Activated T-cell treated with anti-CD3 and anti-CD28 coated beads, Interleukin-2, amount 50 U/mL, for 48 hours (primary cell): Measurements from ENCODE around the gene C1QTNF3.
A peak's percentile ranks its signal among the peaks of the same experiment; 100 is the strongest.
"Not testable (repeated sequence)": the region's sequence is repeated elsewhere in the genome, so short reads cannot be mapped to it uniquely, and the experiment has no call there.

ENCODE experiments used
- DNase-seq, 2 experiments: peaks; one replicate each; pipeline ENCODE4 v3.0.0-alpha.2; 2020

The C1QTNF3 gene

GRCh38 chr5:34047774-34048572, 5.0 kb upstream of the C1QTNF3 start:
- no peak for DNase-seq

- DNase-seq: no peak
Observed at GRCh38 chr5:34047143-34047542, 4.1 kb upstream of the C1QTNF3 start.

GRCh38 chr5:34045996-34046395, 3.0 kb upstream of the C1QTNF3 start:
- no peak for DNase-seq

GRCh38 chr5:34045023-34045422, 2.0 kb upstream of the C1QTNF3 start:
- no peak for DNase-seq

- DNase-seq: no peak
Observed at GRCh38 chr5:34042321-34042720, 692 bp downstream of the C1QTNF3 start.

- no peak for DNase-seq
Observed at GRCh38 chr5:34041247-34041972, 1.6 kb downstream of the C1QTNF3 start.

GRCh38 chr5:34040472-34040871, 2.5 kb downstream of the C1QTNF3 start:
- no peak for DNase-seq

- no peak for DNase-seq
Observed at GRCh38 chr5:34039398-34040157, 3.4 kb downstream of the C1QTNF3 start.

GRCh38 chr5:34038838-34039237, 4.2 kb downstream of the C1QTNF3 start:
- no peak for DNase-seq

GRCh38 chr5:34038390-34038789, 4.6 kb downstream of the C1QTNF3 start:
- no peak for DNase-seq

- no peak for DNase-seq
Observed at GRCh38 chr5:34037726-34038125, 5.3 kb downstream of the C1QTNF3 start.

- DNase-seq: no peak
Observed at GRCh38 chr5:34035756-34036155, 7.3 kb downstream of the C1QTNF3 start.

GRCh38 chr5:34034534-34035327, 8.3 kb downstream of the C1QTNF3 start:
- no peak for DNase-seq

- no peak for DNase-seq
Observed at GRCh38 chr5:34031966-34032365, 11.0 kb downstream of the C1QTNF3 start.

GRCh38 chr5:34031117-34031516, 11.9 kb downstream of the C1QTNF3 start:
- DNase-seq: no peak

- DNase-seq: not testable (repeated sequence)
Observed at GRCh38 chr5:34030585-34030984, 12.4 kb downstream of the C1QTNF3 start.

- DNase-seq: no peak
Observed at GRCh38 chr5:34030048-34030447, 13.0 kb downstream of the C1QTNF3 start.

- no peak for DNase-seq
Observed at GRCh38 chr5:34028349-34028748, 14.7 kb downstream of the C1QTNF3 start.

GRCh38 chr5:34026089-34026761, 16.8 kb downstream of the C1QTNF3 start:
- no peak for DNase-seq

GRCh38 chr5:34022121-34022705, 20.8 kb downstream of the C1QTNF3 start:
- peak; percentile 59 to 64 for DNase-seq

GRCh38 chr5:34021334-34021733, 21.7 kb downstream of the C1QTNF3 start:
- no peak for DNase-seq

- DNase-seq: no peak
Observed at GRCh38 chr5:34020726-34021125, 22.3 kb downstream of the C1QTNF3 start.
